LNCAP (cell line): Measurements from ENCODE around the gene NCEH1.

ENCODE experiments used
- TF ChIP-seq, protein P1 (sequence below): fragments of 450-650 bp; IDR thresholded peaks from 2 replicates; pipeline ENCODE4 v1.5.1; 2017; ENCODE audit warnings: mild to moderate bottlenecking

The NCEH1 gene

DNA sequence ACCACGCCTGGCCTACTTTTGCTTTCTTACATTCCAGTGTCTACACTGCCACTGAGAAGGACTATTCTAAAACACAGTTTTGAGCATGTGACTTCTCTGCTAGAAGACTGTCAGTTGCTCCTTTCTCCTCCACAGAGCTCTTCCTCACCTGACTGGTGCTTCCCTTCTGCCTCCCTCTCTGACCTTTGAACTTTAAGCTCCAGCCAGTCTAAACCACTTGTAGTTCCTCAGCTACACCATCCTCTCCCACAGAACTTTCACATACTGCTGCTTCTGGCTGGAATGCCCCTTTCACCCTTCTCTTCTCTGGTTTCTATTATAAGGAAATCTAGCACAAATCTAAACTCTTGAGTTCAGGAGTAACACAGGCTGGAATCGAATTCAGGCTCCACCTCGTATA lies 9.1 kb downstream of the NCEH1 start:
- TF ChIP-seq, protein P1, sequence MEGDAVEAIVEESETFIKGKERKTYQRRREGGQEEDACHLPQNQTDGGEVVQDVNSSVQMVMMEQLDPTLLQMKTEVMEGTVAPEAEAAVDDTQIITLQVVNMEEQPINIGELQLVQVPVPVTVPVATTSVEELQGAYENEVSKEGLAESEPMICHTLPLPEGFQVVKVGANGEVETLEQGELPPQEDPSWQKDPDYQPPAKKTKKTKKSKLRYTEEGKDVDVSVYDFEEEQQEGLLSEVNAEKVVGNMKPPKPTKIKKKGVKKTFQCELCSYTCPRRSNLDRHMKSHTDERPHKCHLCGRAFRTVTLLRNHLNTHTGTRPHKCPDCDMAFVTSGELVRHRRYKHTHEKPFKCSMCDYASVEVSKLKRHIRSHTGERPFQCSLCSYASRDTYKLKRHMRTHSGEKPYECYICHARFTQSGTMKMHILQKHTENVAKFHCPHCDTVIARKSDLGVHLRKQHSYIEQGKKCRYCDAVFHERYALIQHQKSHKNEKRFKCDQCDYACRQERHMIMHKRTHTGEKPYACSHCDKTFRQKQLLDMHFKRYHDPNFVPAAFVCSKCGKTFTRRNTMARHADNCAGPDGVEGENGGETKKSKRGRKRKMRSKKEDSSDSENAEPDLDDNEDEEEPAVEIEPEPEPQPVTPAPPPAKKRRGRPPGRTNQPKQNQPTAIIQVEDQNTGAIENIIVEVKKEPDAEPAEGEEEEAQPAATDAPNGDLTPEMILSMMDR: no peak

- TF ChIP-seq, protein P1: no peak
Observed at GRCh38 chr3:172700936-172701455, 9.9 kb downstream of the NCEH1 start.

DNA sequence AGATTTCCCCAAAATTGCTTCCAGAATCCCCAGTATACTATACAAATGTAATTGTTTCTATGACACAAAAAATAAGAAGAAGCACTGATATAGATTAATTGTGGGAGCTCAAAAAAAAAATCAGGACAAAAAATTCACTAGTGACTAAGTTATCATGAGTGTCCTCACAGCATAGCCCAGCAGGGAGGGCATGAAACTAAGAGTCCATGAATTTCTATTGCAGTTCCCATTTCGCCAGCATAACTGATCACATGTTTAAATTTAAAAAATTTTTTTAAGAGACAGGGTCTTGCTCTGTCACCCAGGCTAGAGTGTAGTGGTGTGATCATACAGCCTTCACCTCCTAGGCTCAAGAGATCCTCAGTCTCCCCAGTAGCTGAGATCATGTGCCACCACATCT lies 10.6 kb downstream of the NCEH1 start:
- TF ChIP-seq, protein P1: no peak

- TF ChIP-seq, protein P1: no peak
Observed at GRCh38 chr3:172699031-172699430, 11.8 kb downstream of the NCEH1 start.

DNA sequence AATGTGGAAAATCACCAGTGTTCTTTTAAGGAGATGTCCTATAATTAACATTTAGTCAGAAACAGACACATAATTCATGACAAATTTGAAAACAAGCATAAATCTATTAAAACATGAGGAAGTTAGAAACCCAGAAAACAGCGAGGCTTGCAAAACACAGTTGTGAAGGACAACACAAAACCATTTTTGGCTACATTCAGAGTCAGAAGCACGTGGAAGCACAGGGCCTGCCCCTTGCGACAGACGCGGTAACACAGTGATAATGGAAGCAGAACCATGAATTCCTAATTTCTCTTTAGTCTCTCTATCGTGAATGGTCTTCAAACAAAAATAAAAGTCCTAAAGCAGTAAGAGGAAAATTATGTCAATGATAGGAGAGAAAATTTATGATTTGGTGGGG lies 12.2 kb downstream of the NCEH1 start:
- TF ChIP-seq, protein P1: no peak

- TF ChIP-seq, protein P1: no peak
Observed at GRCh38 chr3:172697558-172697957, 13.3 kb downstream of the NCEH1 start.

DNA sequence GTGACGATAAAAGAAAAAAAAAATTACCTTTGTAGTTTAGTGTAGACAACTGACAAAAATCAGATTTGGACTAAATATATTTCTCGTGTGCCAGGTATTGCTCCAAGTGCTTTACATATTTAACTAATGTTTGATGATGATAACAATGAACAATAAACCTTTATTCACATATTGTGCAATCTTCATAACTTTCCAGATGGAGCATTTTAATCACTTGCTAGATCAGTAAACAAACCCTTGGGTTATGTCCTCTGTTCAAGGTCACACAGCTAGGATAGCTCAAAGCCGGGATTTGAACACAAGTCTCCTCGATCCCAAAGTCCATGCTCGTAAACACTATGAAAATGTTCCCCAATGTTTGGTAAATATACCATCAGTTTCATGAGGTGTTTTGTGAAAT lies 14.5 kb downstream of the NCEH1 start:
- TF ChIP-seq, protein P1: no peak
